ENCODE data around the gene METTL4.

The METTL4 gene

DNA sequence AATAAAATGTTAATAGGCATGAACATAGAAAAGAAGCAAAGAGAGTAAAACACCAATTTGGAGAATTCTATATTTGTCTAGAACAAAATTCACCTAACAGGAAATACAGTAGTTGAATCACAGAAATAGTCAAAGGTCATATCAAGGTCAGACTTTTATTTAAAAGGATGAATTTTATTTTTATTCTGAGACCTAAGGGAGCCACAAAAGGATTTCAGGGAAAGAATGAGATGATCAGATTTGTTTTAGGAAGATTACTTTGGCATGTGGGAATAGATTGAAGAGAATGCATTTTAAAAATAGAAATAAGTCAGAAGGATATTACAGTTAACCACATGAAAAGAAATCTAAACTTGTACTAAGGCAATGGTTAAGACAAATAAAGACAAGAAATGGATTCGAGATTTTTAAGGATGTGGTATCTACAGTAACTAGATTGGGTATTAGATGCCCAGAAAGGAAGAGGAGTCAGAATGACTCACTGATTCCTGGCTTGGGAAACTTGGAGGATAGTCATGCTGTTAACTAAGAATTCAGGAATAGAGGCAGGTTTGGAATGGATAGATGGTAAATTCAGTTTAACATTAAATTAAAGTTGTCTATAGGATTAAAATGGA lies 56.0 kb downstream of the METTL4 start:
- H3K79me2 ChIP-seq (ENCODE audit: control insufficient read depth, low read length) = no peaks in the 10 kb centered on the region
- H3K27me3 ChIP-seq (ENCODE audit: control insufficient read depth, low read length) = no peaks in the 10 kb centered on the region; the same call in 1 of the 2 replicates
- H3K9me2 ChIP-seq (replicated peaks; ENCODE audit: control insufficient read depth, low read length) = no peaks in the 10 kb centered on the region
- H3K27ac ChIP-seq (ENCODE audit: low read depth, low read length) = no peak overlapping the region
- H3K4me1 ChIP-seq (ENCODE audit: control insufficient read depth, low read length) = peaks cover 8% of the 10 kb centered on the region
- no peak overlapping the region for H3K4me2 ChIP-seq (ENCODE audit: low read length)
- no peaks in the 10 kb centered on the region for H4K20me1 ChIP-seq (ENCODE audit: control insufficient read depth, insufficient read depth, low read depth, low read length)
- no peaks in the 10 kb centered on the region for H3F3A ChIP-seq (ENCODE audit: control insufficient read depth, insufficient read depth)
- no peak overlapping the region for H3K4me3 ChIP-seq (ENCODE audit: low read length)
- H3K36me3 ChIP-seq (ENCODE audit: control insufficient read depth, low read length) = no peaks in the 10 kb centered on the region
- no peak for TF ChIP-seq EZH2phosphoT487 (IDR thresholded peaks at IDR 0.05; ENCODE audit: borderline replicate concordance, low read length)
- no peak for TF ChIP-seq CTCF (IDR thresholded peaks at IDR 0.05; ENCODE audit: low read depth, low read length, poor library complexity, severe bottlenecking)
- no peaks in the 10 kb centered on the region; the same call in 1 of the 2 replicates for H3K9me3 ChIP-seq (ENCODE audit: control insufficient read depth, insufficient read depth, low read length)

GRCh38 chr18:2513616-2514015 lies 57.7 kb downstream of the METTL4 start:
- H3K27me3 ChIP-seq (ENCODE audit: control insufficient read depth, low read length) = no peaks in the 10 kb centered on the region; the same call in 1 of the 2 replicates
- H3K9me3 ChIP-seq (ENCODE audit: control insufficient read depth, insufficient read depth, low read length) = no peaks in the 10 kb centered on the region; the same call in 1 of the 2 replicates
- no peak for TF ChIP-seq EZH2phosphoT487 (IDR thresholded peaks at IDR 0.05; ENCODE audit: borderline replicate concordance, low read length)
- TF ChIP-seq CTCF (IDR thresholded peaks at IDR 0.05; ENCODE audit: low read depth, low read length, poor library complexity, severe bottlenecking) = no peak

DNA sequence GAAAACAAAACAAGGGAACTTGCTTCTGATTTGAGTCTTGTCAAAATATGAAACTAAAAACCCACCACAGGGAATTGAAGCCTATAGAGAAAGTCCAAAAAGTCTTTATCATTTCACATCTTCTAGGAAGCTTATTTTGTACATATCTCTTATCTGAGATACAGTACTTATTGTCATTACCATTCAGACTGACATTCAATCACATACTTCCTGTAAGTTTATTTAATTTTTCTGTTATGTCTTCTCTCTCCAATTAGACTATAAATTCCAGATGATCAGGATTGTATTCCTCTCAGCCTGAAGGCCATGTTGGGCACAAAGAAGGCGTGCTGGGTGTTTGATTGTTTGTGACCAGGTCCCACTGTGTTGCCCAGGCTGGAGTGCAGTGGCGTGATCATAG lies 59.2 kb downstream of the METTL4 start:
- H3K36me3 ChIP-seq (ENCODE audit: control insufficient read depth, low read length) = no peaks in the 10 kb centered on the region
- H3K27ac ChIP-seq (ENCODE audit: low read depth, low read length) = no peak overlapping the region
- H4K20me1 ChIP-seq (ENCODE audit: control insufficient read depth, insufficient read depth, low read depth, low read length) = no peaks in the 10 kb centered on the region
- H3K9me2 ChIP-seq (replicated peaks; ENCODE audit: control insufficient read depth, low read length) = no peaks in the 10 kb centered on the region
- no peak overlapping the region for H3K4me3 ChIP-seq (ENCODE audit: low read length)
- TF ChIP-seq EZH2phosphoT487 (IDR thresholded peaks at IDR 0.05; ENCODE audit: borderline replicate concordance, low read length) (no peak), CTCF (IDR thresholded peaks at IDR 0.05; ENCODE audit: low read depth, low read length, poor library complexity, severe bottlenecking) (no peak)
- peaks cover 8% of the 10 kb centered on the region for H3K4me1 ChIP-seq (ENCODE audit: control insufficient read depth, low read length)
- H3K79me2 ChIP-seq (ENCODE audit: control insufficient read depth, low read length) = no peaks in the 10 kb centered on the region
- H3K27me3 ChIP-seq (ENCODE audit: control insufficient read depth, low read length) = no peaks in the 10 kb centered on the region; the same call in 1 of the 2 replicates
- H3K9me3 ChIP-seq (ENCODE audit: control insufficient read depth, insufficient read depth, low read length) = no peaks in the 10 kb centered on the region; the same call in 1 of the 2 replicates
- no peaks in the 10 kb centered on the region for H3F3A ChIP-seq (ENCODE audit: control insufficient read depth, insufficient read depth)
- no peak overlapping the region for H3K4me2 ChIP-seq (ENCODE audit: low read length)

More at GRCh38 chr18:2513616-2514015, 57.7 kb downstream of the METTL4 start:
- no peaks in the 10 kb centered on the region for H3F3A ChIP-seq (ENCODE audit: control insufficient read depth, insufficient read depth)
- peaks cover 8% of the 10 kb centered on the region for H3K4me1 ChIP-seq (ENCODE audit: control insufficient read depth, low read length)
- H3K79me2 ChIP-seq (ENCODE audit: control insufficient read depth, low read length) = no peaks in the 10 kb centered on the region
- no peak overlapping the region for H3K27ac ChIP-seq (ENCODE audit: low read depth, low read length)
- no peak overlapping the region for H3K4me2 ChIP-seq (ENCODE audit: low read length)
- H4K20me1 ChIP-seq (ENCODE audit: control insufficient read depth, insufficient read depth, low read depth, low read length) = no peaks in the 10 kb centered on the region
- no peak overlapping the region for H3K4me3 ChIP-seq (ENCODE audit: low read length)
- H3K9me2 ChIP-seq (replicated peaks; ENCODE audit: control insufficient read depth, low read length) = no peaks in the 10 kb centered on the region
- H3K36me3 ChIP-seq (ENCODE audit: control insufficient read depth, low read length) = no peaks in the 10 kb centered on the region

Data from DOHH2 (cell line).